NCI-H128 (cell line): ENCODE data around the gene PANK1.

Experiments used
- DNase-seq: peaks from one replicate; lab custom pipeline; 2025; ENCODE audit not compliant: unreplicated experiment; lab: John Stamatoyannopoulos, UW

The PANK1 gene

GRCh38 chr10:89644967-89645741 is at the start of gene PANK1:
Gene PANK1, minus strand, starts transcription at chr10:89645242. Its CDS starts 351 bp downstream, at chr10:89644891.
- DNase-seq: peak; percentile 18

DNA sequence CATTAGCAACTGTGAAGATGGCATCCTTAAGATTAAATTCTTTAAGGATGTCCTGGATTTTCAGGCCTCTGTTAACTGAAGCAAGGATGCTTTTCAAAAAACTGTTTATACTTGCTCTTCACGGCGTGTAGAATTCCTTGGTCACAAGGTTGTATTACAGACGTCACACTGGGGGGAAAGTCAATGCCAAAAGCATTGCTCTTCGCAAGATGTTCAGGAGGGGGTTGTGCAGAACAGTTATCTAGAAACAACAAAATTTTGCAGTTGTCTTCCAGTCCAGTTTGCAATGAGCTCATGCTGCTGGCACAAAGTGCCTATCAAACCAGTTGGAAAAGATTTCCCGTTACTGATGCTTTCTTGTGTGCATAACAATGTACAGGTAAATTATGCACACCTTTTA is 48.1 kb upstream of the PANK1 start:
- no peak for DNase-seq

GRCh38 chr10:89692416-89692815 is 47.4 kb upstream of the PANK1 start:
- no peak for DNase-seq

GRCh38 chr10:89690027-89690426 is 45.0 kb upstream of the PANK1 start:
- no peak for DNase-seq

GRCh38 chr10:89685936-89686335 is 40.9 kb upstream of the PANK1 start:
- no peak for DNase-seq

DNA sequence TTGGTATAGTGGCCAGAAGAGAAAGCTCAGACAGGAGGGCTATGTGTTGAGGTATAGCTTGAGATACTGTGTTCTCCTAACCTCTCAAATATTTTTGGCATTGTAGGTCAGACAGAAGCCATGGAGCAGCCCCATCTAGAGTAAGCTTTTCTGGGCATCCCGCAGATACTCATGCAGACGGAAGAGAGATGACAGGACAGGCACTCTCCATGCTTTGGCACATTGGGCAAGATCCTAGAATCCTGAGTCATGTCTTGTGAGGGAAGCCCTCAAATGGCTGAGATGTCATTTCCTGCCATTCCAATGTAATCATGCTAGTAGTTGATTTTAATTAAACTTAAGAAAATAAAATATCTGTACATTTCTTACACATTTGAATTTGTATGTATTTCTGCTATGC is 39.6 kb upstream of the PANK1 start:
- DNase-seq: no peak

DNA sequence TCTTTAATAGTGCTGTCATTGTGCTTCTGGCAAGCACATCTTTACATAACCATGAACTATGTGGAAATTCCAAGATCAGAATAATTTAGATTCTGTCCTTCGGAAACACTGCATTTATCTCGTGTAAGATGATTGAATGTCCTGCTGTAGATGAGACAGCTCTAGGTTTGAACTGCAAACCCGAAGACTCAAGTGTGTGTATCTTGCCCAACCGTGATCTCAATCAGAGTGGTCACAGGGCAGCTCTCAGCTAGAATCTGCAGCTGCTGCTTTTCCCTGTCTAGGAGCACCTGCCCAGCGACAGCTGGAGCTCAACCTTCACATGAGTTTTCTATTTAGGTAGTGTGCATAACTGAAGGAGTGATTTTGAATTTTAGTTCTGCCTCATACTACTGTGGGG is 38.8 kb upstream of the PANK1 start:
- DNase-seq: no peak

DNA sequence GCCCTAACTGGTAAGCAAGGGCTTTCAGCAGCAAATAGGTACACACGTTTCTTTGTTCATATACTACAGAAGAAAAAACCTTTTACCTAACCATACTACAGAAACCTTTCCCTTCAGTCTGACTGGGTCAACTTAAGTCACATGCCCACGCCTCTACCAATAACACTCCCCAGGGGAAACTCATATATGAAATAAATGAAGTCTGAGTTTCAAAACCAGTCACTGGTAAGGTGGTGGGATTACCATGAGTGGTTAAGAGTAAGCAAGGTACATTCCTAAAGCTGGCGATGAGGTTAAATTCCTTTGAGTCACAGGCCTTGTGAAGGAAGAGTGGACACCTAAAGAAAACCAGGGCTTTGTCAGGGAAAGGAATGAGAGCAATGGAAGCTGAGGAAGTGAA is 34.9 kb upstream of the PANK1 start:
- no peak for DNase-seq

GRCh38 chr10:89677341-89677740 is 32.3 kb upstream of the PANK1 start:
- no peak for DNase-seq

DNA sequence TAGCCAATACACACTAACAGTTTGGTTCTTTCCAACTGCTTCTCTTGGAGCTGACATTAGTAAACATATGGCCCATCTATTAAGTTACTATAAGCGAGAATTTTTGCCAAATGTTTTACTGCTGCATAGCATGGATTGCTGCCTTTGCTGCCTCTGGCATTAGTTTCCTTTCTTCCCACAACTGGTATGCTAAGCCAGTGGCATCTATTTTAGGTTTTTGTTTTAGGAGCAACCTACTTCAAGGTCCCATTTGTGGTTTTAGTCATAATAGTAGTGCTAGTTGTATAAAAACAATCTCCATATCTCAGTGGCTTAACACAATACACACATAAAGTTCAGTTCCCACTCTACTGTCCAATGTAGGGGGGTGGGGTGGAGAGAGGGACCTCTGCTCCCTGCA is 25.9 kb upstream of the PANK1 start:
- DNase-seq: no peak

DNA sequence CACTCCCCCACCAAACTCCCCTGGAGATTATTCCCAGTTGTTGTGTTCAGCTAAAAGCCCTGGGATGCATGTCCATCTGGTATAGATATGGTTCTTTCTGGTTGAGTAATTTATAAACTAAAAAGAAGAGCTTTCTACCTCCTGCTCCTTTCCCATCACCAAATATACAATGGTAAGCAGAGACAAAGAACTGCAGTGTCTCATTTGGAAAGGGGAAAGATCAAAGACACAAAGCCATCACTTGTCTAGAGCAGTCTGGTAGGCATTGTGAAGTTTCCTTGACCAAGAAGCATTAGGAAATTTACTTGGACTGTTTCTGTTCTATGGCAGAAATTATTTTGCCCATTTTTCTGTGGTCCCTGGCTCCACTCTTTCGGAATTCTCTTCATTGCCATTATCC is 24.9 kb upstream of the PANK1 start:
- no peak for DNase-seq

DNA sequence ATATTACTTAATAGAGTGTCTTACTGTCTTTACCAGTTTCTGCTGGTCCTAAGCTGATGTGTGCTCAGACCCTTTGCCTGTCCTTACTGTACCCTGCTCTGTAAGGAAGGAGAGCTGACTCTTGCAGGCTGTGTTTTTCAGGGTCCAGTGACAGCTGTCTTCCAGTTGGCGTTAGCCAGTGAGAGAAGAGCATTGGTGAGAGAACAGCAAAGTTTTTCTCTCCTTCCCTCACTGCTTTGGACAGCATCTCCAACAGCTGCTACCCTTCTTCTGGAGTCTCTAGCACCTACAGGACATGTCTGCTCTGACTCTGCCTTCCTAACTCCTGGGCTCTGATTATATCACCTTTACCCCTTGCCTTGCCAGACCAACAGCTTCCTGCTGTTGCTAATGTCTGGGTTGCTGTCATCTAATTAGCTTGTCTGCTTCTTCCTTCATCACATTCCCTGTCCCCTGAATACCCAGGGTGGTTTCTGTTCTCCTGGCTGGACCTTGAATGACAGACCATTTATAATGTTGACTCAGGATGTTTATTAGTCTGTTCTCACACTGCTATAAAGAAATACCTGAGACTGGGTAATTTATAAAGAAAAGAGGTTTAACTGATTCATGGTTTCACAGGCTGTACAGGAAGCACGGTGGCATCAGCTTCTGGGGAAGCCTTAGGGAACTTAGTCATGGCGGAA is 23.5 kb upstream of the PANK1 start:
- DNase-seq: no peak

DNA sequence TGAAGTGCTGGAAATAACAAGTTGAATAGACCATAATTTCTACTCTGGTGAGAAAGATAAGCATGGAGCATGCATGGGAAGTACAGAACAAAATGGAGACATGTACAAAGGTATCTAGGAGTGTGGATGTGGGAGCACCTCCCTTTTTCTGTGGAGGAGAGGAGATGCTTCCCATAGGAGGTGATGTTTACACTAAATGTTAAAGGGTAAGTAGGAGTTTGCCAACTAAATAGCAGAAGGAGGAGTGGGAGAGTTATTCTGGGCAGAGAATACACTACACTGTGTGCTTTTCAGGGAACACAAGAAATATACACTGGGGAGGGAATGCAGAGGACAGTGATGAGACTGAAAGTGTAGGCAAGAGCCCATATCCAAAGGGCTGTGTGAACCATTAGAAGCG is 21.1 kb upstream of the PANK1 start:
- DNase-seq: no peak

GRCh38 chr10:89665302-89665701 is 20.3 kb upstream of the PANK1 start:
- DNase-seq: no peak

GRCh38 chr10:89664203-89664602 is 19.2 kb upstream of the PANK1 start:
- no peak for DNase-seq

DNA sequence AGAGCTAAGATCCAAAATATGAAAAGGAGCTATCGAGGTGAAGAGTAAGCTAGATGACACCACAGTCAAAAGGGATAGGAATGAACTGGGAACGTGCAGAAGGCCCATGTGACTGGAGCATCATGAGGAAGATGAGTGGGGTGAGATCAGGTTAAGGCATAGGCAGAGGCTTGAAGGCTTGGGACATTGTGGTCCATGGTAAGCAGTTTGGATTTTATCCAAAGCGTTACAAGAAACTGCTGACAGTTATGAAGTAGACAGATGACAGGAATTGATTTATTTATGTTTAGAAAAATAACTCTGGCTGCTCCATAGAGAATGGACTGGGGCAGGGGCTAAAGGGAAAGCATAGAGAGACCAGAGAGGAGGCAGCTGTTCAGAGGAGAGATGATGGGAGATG is 18.1 kb upstream of the PANK1 start:
- DNase-seq: no peak

DNA sequence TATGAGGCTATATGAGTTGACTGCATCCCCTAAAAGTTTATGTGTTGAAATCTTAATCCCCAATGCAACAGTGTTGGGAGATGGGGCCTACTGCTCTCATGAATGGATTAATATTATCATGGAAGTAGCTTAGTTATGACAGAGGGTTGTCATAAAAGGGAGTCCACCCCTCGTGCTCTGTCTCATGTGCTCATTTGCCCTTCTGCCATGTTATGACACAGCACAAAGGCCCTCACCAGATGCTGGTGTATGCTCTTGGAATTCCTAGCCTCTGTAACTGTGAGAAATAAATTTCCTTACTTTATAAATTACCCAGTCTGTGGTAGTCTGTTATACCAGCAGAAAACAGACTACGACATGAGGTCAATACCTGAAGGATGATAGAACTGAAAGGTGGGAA is 17.6 kb upstream of the PANK1 start:
- DNase-seq: no peak

- no peak for DNase-seq
Measured at GRCh38 chr10:89659143-89660131, 14.4 kb upstream of the PANK1 start.

DNA sequence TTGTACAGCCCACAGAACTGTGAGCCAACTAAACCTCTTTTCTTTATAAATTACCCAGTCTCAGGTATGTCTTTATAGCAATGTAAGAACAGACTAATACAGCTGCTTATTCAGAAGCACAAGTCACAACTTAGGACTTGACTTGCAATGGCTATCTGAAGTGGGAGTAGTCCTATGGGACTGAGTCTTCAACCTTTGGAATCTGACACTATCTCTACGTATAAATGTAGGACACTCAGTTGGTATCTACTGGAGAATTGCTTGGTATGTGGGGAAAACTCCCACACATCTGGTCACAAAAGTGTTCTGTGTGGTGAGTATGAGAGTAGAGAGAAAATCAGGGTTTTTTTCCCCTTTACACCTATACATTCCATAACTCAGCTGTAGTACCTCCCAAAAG is 12.3 kb upstream of the PANK1 start:
- DNase-seq: no peak

DNA sequence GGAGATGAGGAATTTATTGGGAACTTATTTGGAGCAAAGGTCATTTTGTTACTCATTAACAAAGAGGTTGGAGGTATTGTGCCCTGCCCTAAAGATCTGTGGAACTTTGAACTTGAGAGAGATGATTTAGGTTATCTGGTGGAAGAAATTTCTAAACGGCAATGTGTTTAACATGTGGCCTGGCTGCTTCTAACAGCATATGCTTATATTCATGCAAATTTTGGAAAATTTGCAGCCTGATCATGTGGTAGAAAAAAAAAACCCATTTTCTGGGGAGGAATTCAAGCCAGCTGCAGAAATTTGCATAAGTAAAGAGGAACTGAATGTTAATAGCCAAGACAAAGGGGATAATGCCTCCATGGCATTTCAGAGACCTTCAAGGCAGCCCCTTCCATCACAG is 10.7 kb upstream of the PANK1 start:
- no peak for DNase-seq

GRCh38 chr10:89653410-89653869 is 8.4 kb upstream of the PANK1 start:
- DNase-seq: no peak
